Esophagus muscularis mucosa (tissue), 3 donors: ENCODE measurements around the gene UNC45A.

Source experiments
- CTCF ChIP-seq, 3 experiments: fragments of 200-600 bp in 2 of 3; fragments of 450-650 bp in 1 of 3; sonication (generic) in 2 of 3; IDR thresholded peaks; one replicate each; pipeline ENCODE4 v1.5.1; 2017 to 2019; ENCODE audit warnings: antibody characterized with exemption in 3 of 3, mild to moderate bottlenecking in 2 of 3, moderate library complexity in 1 of 3
- POLR2A ChIP-seq: fragments of 450-650 bp; IDR thresholded peaks from one replicate; pipeline ENCODE4 v1.6.1; 2017; ENCODE audit warnings: antibody characterized with exemption, moderate library complexity, mild to moderate bottlenecking, low read depth
- POLR2AphosphoS5 ChIP-seq, 2 donors: sonication (generic); formaldehyde crosslinking; IDR thresholded peaks; one replicate each; pipeline ENCODE4 v1.6.1; 2017; ENCODE audit warnings: antibody characterized with exemption in 2 of 2

GRCh38 chr15:90929246-90930019 lies 5.7 kb upstream of the UNC45A start:
- no peak for TF ChIP-seq CTCF (IDR thresholded peaks at IDR 0.05)
- no peak for TF ChIP-seq POLR2A
- TF ChIP-seq POLR2AphosphoS5 (IDR thresholded peaks at IDR 0.05) = no peak
